Jurkat, Clone E6-1 (cell line): ENCODE results near the gene HCCS.
"Not testable (repeated sequence)": the region's sequence is repeated elsewhere in the genome, so short reads cannot be mapped to it uniquely, and the experiment has no call there.

Experiments
- DNase-seq: peaks from one replicate; pipeline ENCODE4 v3.0.0-alpha.2; 2011; ENCODE audit warnings: low read depth, low spot score
- H3K4me3 ChIP-seq: 2 replicates; pipeline ENCODE4 v1.5.1; 2011; ENCODE audit warnings: mild to moderate bottlenecking, low read length, control low read depth, moderate library complexity

Gene HCCS

DNA sequence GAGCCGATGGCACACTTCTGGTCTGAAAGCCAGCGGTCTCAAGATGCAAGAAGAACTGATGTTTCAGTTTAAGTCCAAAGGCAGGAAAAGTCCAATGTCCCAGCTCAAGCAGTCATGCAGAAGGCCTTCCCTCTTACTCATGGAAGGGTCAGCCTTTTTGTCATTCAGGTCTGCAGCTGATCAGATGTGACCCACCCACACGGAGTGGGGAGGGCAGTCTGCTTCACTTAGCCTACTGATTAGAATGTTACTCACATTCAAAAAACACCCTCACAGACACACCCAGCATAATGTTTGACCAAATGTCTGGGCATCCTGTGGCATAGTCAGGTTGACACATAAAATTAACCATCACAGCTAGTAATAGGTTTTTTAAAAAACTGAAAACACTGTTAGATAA lies 6.6 kb downstream of the HCCS start:
- DNase-seq = no peak
- H3K4me3 ChIP-seq = no peak overlapping the region

DNA sequence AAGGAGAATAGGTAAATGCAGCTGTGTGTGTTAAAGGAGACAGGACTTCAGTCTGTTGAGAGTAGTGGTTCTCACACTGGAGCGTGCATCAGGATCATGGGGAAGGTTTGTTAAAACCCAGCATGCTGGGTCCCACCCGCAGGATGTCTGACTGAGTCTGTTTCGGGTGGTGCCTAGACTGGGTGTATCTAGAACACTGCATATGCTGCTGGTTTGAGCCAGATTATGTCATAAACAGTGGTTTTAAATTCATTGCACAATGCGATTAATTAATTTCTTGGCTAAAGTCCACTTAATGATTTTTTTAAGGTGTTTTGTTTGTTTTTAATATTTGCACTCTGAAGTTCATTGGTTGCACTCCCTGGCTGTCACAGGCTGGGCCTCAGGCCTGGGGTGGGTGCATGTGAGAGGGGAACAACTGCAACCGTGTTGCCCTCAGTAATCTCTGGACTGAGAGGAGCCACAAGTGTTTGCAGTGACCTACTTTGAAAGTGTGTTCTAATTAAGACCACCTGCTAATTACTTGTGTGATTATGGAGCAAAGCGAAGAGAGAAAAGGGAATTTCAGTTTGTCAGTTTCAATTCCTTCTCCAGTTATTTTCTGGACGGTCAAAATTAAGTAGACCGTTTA lies 8.3 kb downstream of the HCCS start:
- no peak for DNase-seq
- no peak overlapping the region for H3K4me3 ChIP-seq

DNA sequence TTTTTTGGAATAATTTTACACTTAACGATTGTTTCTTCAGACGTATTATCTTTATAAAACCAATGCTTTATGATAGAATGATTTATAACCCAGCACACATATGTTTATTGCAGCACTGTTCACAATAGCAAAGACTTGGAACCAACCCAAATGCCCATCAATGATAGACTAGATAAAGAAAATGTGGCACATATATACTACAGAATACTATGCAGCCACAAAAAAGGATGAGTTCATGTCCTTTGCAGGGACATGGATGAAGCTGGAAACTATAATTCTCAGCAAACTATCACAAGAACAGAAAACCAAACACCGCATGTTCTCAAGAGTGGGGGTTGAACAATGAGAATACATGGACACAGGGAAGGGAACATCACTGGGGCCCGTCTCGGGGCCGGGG lies 12.0 kb downstream of the HCCS start:
- DNase-seq, H3K4me3 ChIP-seq: not testable (repeated sequence)

DNA sequence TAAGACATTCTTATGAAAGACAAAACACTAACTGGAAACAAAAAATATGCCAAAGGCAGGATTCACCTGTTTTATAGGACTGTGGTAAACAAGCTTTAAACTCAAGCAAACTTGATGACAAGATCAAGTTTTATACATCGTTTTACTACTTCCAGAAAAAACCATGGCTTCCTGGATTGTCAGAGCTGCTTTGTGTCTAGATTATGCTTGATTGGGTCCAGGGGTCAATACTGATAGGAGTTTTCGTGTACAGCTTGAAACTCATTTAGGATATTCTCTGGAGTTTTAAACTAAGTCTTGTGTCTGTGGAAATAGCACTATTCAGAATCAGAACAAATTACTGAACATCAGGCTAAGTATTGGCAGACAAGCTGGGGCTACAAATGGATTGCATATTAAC lies 13.0 kb downstream of the HCCS start:
- H3K4me3 ChIP-seq = no peak overlapping the region
- no peak for DNase-seq

DNA sequence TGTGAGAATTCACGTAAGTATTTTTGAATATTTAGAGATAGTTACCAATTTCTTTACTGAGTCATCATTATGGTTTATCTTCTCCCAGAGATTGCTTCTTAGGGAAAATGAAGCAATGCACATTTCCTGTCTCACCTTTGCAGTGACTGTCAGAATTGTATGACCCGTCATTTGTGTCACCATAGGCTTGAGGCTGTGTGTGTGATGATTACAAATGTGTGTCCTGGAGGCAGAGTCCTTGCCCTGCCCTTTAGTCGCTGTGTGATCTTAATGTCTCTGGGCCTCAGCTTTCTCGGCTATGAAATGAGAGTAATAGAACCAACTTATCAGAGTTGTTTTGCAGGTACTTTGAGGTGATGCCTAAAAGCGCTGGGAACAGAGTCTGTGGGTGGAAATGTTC lies 13.9 kb downstream of the HCCS start:
- no peak overlapping the region for H3K4me3 ChIP-seq
- DNase-seq = no peak

DNA sequence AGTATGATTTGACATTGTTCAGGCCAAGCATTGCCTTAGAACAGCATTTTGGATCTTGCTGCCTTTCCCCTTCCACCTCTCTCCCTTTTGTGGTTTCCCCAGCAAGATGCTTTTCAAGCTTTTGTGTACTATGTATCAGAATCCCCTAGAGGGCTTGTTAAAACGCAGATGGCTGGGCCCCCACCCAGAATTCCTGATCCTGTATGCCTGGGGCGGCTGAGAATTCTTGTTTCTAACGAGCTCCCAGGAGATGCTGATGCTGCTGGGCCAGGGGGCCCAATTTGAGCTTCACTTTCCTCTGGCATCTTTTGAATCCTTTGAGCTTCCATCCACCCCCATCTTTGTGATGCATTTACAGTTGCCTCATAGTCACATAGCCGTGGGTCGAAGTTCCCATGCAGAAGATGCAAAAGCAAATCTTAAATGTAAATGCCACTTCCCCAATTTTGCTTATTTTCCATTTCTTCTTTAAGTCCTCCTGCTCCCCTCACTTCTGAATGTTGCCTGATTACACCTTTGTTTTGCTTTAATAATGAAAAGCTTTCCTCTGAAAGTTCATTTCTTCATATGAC lies 18.5 kb downstream of the HCCS start:
- no peak for DNase-seq
- no peak overlapping the region for H3K4me3 ChIP-seq

DNA sequence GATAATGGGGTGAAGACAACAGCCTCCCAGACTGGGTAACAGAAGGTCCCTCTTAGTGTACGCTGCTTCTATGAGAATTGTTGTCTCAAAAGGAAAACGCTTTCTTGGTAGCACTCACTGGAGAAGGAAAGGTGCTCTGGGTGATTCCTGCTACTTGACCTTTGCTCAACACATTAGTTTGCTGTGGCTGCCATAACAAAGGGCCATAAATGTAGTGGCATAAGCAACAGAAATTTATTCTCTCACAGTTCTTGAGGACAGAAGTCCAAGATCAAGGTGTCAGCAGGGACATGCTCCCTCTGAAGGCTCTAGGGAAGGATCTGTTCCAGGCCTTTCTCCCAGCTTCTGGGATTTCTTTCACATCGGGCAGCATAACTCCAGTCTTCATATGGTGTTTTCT lies 19.0 kb downstream of the HCCS start:
- H3K4me3 ChIP-seq = no peak overlapping the region
- no peak for DNase-seq

DNA sequence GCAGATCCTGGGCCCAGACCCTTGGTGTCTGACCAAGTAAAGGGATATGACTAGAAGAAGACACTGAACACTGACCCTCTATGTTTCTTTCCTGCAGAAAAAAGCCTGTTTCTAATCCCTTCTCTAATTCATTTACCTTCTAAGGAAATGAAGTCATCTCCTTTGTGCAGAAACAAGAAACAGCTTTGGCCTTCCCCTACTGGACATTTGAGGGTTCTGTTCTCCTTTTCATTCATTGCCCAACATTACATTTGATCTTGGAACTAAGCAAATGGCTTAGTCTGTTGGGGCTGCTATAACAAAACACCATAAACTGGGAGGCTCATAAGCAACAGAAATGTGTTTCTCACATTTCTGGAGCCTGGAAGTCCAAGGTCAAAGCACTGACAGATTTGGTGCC lies 20.0 kb downstream of the HCCS start:
- no peak for DNase-seq
- no peak overlapping the region for H3K4me3 ChIP-seq

DNA sequence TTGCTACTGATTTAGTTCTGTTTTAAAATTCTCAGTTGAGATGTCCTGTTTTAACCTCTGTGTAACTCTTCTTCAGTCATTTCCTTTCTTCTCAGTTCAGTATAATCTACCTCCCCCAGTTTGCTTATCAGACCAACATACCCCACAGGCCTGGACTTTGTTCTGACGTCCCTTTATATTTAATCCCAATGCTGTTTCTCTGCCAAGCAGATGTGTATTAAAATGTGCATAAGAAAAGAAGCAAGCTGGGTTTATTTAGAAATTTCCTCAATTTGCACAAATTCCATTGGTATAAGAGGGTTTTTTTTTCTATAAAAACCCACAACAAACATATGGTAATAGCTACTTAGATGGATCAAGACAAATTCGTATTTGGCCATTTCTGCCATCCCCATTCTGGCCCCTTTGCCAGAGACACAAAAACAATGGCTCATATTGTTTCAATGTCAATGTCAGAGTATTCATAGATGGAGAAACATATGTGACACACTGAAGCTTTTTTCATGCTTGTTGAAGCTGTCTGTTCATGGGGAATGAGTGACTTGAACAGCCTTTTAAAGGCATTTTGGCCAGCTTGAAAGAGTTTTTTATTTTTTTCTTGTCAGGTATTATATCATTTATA lies 24.5 kb downstream of the HCCS start:
- no peak for DNase-seq
- H3K4me3 ChIP-seq = no peak overlapping the region

DNA sequence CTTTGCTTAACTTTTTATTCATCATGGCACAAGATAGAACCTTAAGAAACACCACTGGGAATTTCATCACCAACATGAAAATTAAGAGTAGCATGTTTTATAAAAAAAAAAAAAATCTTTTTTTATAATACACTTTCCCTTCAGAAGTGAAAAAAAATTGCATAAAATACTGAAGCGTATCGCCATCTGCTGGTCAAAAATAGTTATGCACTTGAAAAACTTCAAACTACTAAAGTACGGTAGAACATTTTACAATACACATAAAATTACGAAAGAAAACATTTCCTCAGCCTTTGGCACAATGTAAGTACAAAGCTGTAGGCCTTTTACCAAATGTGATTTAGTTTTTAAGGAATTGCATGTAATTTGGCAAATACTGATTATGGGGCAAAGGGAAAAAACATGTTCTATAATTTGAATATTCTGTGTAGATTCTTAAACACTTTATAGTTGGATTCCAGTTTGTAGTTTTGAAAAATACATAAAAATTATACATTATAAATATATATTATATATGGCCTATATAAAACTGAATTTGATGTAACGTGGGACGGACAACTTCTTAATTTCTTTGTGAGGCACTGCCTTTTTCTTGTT lies 26.5 kb downstream of the HCCS start:
- peak; percentile 27 for DNase-seq
- no peak overlapping the region for H3K4me3 ChIP-seq

DNA sequence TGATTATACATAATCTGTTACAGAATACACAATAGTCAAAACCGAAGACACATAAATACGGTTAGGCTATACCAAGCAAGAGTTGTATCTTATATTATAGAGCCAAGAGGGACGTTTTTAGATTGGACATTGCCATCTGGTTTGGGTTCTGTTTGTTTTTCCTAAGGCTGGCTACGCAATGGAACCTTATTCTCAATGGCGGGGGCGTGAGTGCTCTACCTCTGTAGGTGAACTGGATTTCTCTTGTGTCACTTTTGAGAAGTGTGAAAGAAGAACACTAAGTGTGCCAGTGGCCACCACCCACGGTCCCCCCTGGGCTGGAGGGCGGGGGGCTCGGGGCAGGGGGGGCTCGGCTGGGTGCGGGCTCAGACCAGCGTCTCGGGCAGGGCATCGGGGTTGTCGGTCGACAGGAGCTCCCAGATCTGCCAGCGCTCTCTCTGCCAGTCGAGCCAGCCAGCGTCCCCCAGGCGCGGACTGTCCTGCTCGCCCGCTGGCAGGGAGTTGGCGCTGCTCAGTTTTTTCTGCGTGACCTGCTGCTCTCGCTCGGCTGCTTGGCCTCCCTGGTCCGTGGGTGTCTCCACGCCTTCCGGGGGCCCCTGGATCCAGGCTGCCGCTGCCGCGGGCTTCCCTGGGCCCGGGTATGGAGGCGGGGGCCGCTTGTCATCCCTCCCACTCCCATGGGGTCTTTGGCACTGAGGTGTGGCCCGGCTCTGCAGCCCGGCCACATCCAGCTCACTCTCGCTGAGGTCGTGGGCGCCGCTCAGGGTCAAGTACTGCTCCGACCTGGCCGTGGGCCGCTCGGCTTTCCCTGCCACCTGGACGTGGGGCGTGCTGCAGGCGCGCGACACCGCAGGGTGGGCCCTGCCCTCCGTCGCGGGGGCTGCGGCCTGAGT lies 27.6 kb downstream of the HCCS start:
- H3K4me3 ChIP-seq = no peak overlapping the region
- no peak for DNase-seq

DNA sequence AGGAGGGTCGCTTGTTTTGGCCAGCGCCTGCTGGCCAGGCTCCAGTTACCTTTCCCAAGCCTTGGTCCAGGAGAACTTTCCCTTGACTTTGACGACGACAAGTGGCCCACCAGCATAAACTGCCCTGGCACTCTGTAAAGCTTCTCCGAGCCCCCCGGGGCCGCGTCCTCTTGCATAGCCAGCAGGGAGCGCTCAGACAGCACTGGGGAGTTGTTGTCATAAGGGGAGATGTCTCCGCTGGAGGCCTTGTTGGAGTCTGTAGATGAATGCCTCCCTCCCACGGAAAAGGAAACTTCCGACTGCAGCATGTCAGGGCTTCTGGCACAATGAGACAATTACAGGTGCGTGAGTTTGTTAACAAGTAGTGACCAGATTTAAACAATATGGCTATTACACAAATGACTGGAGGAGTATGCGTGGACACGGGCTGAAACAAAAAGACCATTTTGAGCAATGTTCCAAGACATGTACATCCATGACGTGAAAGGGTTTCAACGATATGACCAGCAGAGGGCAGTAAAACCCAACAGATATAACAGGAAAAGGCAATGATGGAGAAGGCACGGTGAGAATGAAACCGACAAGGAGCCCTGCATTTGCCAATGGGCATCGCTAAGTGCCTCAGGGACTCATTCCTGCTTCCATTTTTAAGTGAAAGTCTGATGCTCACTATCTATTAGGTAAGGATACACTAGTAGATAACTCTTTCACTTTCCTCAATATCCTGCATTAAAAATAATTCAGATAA lies 33.0 kb downstream of the HCCS start:
- peak; percentile 68 for DNase-seq
- H3K4me3 ChIP-seq = no peak overlapping the region

DNA sequence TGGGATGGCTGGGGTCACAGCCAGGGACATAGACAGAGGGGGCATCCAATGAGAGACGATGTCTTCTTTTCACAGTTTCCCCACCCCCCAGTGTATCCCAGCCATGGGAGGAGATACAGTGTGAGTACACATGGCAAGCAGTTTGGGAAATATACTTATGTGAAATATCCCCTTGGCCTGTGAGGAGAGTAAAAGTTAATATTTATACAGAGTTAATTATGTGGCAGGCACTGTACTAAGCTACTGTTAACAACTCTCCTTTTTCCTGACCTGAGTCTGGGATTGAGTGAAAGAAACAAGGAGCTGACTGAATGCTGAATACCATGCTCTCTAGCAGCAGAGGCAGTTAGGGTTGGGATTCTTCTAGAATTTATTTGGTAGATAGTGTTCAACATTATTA lies 35.3 kb downstream of the HCCS start:
- no peak overlapping the region for H3K4me3 ChIP-seq
- DNase-seq = no peak

DNA sequence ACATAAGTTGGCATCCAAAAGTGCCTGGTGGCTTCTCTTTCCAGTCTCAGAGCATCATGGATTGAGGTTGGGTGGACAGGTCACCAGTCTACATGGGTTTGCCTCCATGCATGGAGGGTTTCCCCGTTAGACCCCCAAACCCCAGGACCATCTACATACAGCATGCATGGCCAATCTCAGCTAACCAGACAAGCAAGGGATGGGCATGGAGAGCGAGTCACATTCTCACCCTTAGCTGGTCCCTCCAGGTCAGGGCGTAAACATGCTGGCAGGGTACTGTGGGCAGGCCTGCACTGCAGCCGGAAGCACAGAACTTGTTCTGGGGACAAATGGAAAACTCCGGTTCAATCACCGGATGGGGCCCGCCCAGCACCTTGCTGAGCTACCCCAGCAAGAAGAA lies 37.3 kb downstream of the HCCS start:
- H3K4me3 ChIP-seq = no peak overlapping the region
- no peak for DNase-seq

DNA sequence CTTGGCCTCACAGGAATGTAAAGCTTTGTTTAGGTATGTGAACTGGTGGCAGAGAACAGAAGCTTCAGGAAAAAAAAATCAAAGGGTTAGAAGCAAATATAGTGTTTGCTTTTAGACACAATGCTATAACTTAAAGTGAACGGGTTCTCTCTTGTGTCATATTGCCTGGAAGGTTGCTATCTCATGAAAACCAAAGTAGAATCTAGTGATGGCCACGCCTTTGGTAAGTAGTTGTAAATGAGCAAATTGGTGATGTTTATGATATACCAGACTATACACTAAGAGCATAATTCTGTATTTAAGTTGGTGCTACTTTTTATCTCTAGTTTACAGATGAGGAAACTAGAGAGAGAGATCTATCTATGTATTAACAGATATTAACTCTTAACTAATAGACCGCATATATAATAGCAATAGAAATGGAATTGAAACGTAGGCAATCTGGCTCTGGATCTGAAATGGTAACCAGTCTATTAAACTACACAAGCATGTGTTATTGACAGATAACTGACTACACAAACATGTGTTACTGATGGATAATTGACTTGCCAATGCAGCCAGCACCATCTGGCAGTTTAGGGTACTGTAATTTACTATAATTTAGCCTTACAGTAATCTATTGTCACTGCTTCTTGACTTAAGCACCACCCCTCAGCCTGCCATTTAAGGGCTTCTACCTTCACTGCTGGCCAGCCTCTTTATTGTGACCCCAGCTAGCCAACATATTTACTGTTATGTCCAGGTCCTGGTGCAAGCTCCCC lies 40.8 kb downstream of the HCCS start:
- H3K4me3 ChIP-seq = no peak overlapping the region
- DNase-seq = no peak

DNA sequence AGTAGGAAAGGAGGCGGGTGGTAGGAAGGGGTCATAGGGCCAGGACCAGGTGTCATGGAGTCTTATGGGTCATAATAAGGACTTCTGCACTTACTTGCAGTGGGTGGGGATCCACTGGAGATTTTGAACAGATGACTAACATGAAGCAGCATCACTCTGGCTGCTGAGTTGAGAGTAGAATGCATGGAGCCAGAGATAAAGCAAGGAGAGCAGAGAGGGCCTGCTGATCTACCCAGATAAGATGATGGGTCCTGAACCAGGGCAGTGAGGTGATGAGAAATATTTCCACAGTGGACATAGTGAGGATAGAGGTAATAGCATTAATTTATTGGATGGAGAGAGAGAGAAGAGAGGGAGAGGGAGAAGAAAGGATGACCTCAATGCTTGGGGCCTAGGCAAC lies 48.0 kb downstream of the HCCS start:
- no peak for DNase-seq
- H3K4me3 ChIP-seq = no peak overlapping the region

DNA sequence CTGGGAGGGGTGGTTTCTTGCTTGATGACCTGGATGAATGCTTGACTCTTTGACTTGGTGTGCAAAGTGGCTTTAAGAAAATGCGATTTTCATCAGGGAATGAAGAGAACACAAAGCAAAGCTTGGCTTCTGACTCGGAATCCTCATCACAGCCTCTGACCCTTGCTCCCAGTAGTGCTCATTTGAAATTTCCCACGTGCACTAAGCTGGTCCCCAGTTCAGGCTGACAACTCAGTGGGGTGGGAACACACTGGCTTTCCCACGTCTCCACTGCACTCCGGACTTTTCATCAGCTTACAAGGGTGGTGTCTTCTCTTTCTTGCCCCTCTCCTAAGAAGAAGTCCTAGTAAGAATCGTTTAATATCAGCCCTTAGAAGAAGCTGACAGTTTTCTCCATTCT lies 53.3 kb downstream of the HCCS start:
- H3K4me3 ChIP-seq = no peak overlapping the region
- DNase-seq = no peak

DNA sequence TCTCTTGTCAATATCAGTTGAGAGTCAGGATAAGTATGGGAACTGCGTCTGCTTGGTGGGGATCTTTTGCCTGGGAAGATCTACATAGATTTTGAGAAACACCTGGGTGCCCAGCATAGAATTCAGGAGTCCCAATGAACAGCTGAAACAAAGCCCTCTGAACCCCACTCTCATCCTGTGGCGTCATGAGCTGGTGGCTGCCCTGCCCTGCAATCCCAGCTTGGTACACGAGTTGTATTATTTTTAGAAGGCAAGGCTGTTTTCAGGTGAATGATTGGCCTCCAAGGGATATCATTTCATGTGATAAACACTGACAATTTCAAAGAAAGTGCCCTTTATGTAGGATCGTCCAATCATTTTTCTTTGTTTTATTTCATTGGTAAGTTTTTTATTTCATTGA lies 60.8 kb downstream of the HCCS start:
- H3K4me3 ChIP-seq = no peak overlapping the region

More for the DNA sequence above, 60.8 kb downstream of the HCCS start:
- DNase-seq = no peak
